HG03457 (cell line): ENCODE results near the gene SLC38A7.
"Not testable (repeated sequence)": the region's sequence is repeated elsewhere in the genome, so short reads cannot be mapped to it uniquely, and the experiment has no call there.

Experiments used
- ATAC-seq: cut with Tn5 transposase; IDR thresholded peaks from one replicate; pipeline ENCODE4 v1.9.1; 2021; ENCODE audit warnings: moderate number of reproducible peaks; ENCODE audit not compliant: unreplicated experiment

The SLC38A7 gene, protein sequence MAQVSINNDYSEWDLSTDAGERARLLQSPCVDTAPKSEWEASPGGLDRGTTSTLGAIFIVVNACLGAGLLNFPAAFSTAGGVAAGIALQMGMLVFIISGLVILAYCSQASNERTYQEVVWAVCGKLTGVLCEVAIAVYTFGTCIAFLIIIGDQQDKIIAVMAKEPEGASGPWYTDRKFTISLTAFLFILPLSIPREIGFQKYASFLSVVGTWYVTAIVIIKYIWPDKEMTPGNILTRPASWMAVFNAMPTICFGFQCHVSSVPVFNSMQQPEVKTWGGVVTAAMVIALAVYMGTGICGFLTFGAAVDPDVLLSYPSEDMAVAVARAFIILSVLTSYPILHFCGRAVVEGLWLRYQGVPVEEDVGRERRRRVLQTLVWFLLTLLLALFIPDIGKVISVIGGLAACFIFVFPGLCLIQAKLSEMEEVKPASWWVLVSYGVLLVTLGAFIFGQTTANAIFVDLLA

DNA sequence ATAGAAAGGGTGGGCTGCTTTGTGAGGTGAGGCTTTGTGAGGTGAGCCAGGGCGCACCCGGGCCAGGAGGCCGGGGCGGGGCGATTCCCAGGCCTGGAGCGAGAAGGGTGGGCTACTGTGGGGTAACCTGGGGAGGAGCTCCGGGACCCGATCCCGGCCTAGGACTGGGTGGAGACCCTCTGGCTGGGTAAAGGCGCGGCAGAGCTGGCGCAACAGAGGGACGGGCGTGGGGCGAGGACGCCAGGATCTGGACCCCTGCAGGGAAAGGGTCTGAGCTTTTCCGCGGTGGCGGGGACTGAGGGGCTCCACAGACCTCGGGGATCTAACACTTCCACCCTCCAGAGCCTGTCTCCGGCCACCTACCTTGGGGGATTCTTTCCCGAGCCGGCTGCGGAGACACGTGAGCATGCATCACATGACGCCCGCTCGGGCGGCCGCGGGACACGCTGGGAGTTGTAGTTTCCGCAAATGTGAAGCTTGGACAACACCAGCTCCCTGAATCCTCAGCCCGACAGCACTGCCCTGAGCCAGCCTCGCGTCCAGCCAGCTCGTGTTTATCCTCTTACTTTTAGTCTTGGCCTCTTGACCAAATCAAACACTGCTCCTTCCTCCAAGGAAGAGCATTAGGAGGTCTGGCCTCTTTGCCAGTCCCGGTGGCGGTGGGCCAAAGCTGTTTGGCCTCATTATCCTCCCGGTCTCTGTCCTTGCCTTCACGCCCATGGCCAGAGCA lies at the start of gene SLC38A7:
SLC38A7 (minus strand) TSS at position 417 of the 730 bp plus-strand sequence. CDS start 4,644 bp downstream, outside the sequence.
- ATAC-seq, result peak; percentile 97

DNA sequence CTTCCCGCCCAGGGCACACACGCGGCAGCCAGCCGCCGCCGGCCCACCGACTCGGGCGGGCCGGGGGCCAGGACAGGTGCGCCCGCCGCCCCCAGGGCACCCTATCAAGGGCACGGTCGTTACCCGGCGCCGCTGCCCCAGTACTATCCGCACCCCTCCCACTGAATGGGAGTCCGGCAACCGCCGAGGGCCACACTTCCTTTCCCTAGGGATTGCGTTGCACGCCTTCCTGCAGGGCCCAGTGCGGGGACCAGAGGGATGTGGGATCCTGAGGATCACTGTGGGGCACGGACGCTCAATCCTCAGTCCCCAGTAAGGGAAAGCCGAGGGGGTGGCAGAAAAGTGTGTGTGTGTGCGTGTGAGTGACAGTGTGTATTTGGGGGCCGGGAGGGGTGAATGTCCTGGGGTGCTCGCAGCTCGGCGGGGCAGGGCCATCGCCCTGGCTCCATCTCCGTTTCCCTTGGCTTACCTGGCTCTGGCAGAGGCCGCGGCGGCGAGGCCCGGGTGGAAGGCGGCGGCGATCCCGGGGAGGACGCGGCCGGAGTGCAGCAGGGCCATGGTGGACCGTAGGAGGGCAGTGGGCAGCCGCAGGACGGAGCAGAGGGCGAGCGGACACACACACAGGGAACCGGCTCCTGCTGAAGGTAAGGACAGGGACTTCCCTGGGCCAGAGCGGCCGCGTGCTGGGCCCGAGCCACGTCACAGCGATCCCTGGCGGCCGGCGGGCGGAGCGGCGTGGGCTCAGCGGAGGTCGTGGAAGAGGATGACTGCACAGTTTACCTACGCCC lies 49.3 kb upstream of the SLC38A7 start, which contains the start of gene GOT2:
GOT2 (minus strand) TSS at position 646 of the 788 bp plus-strand sequence; CDS start at position 558, 88 bp downstream.
- peak; percentile 95 for ATAC-seq

DNA sequence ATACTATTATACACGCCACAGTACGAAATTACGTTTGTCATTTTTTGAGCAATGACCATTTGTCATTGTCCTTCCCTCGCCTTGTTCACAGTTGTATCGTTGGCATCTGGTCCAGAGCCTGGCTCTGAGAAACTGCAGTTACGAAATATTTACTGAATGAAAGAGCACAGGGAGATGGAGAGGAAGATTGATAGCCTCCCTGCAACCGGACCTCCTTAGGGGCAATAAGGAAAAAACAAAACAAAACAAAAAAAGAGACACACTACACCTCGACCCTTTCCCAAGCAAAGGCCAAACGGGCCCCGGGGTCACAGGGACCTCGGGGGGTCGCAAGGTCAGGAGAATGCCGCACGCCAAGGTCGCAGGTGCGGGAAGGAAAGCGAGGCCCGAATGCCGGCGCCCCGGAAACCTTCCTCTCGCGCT lies 48.7 kb upstream of the SLC38A7 start:
- no peak for ATAC-seq

DNA sequence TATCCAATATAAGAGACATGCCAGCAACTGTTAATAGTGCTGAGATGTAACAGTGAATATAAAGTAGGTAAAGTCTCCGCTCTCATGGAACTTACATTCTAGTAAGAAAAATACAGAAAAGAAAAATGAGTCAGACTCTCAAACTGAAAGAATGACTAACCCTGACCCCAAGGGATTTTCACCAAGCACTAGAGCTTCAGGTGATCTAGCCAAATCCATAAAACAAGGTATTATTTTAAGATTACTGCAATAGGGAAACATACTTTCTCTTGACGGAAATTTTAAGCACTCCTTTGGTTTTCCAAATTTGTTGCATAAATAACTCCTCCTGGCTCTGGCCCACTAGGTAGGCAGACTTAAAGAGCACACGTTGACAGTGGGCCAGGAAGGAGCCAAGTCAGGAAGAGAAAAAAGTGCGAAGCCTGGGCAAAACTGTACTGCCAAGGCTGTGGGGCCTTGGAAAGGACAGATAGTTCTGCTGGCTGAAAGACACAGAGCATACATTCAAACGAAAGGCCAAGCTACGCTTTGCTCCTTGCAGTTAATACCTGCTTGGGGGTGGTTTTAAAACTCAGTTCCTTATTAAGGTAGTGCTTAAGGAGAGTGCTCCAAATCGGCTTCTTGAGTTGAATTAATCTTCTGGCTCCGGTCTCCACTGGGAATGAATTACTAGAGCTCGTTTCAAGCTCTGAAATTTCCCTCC lies 48.1 kb upstream of the SLC38A7 start:
- peak; percentile 39 for ATAC-seq

GRCh38 chr16:58730724-58731370 lies 46.3 kb upstream of the SLC38A7 start:
- ATAC-seq, result no peak

DNA sequence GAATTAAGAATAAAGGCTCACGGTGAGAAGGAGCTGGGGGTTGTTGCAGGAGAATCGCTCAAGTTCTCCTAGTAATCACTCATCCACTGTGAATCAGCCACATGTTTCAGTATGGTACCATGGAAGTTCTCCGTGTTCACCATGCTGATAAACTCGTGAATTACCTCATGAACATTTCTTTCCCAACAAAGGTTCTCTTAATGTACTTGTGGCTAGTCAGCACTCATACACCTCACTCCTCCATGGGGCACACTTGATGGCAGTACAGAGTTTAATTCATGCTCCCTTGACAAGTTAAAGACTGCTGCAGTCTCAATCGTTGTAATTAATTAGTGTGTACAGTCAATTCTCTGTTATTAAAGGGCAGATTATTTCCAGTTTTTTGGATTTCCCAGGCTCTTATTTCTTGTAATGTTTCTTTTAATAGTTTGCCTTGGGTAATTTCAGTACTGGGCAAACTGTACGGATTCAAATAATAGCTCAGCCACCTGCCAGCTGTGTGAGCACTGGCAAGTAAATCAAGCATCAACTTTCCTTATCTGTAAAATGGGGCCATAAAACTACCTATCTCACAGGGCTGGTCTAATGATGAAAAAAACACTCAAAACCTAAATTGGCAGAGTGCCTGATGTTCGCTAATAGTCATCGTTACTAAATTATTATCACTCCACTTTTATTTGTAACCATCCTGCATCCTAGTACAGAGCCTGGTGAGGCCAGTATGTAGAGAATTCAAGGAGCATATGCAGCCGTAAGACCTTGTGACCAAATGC lies 43.4 kb upstream of the SLC38A7 start:
- no peak for ATAC-seq

GRCh38 chr16:58727028-58727781 lies 42.6 kb upstream of the SLC38A7 start:
- no peak for ATAC-seq

DNA sequence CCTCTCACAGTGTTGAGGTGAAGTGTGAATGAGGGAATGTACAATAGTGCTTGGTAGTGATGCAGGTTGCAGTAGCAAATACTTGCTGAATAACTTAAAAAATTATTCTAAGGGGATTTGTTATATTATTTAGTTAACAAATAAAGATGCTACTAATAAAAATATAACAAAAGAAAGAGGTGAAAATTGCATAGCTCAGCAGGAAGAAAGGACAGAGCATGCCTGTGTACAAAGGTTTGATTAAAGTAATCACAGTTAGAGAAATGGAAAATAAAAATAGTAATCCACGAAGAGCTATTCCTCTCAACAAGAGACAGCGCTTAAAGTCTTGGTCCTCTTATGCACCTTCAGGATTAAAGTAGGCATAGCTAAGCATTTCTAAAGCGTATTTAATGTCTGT lies 38.5 kb upstream of the SLC38A7 start:
- no peak for ATAC-seq

DNA sequence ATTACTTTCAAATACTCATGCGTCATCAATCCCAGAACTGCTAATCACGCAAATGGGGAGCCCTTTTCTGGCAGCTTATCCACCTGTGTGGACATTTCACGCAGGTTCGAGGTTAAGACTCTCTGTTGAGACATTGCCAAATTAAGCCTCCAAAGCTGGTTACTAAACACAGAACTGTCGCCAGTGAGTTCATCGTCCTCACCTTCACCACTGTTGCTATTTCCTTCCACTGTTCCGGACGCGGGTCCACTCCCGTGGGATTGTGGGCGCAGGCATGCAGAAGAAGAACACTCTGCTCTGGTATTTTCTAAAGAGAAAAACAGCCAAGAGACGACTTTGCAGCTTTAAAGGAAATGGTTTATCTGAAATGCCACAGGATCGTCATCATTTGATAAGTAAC lies 33.4 kb upstream of the SLC38A7 start:
- ATAC-seq, result no peak

DNA sequence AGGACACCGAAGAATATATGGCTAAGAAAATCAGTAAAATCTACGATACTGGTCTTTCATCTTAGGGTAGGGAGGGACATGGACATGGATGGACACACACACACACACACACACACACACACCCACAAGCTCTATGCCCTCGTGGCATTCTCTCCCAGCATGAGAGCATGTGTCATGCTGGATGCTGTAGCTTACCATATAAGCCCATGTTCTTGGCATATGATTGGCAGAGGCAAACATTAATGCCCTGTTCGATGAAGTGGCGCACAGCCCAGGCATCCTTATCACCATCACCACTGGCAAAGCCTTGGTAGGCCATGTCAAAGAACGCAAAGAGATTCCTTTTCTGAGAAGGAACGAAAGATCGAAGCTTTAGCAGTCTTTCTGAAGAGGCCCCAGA lies 31.9 kb upstream of the SLC38A7 start:
- ATAC-seq, result no peak

DNA sequence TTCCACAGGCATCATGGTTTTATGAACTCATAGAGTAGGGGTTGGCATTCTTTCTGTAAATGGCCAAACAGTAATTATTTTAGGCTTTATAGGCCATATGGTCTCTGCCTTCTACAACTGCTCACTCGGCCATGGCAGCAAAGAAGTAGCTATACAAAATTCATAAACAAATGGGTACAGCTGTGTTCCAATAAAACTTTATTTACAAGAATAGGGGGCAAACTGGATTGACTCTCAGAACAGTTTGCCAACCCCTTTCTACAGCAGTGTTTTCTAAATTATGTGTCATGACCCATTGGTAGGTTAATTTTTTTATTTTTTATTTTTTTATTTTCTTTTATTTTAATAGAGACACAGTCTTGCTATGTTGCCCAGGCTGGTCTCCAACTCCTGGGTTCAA lies 29.2 kb upstream of the SLC38A7 start:
- ATAC-seq, result no peak

GRCh38 chr16:58709333-58709732 lies 24.8 kb upstream of the SLC38A7 start:
- ATAC-seq, result no peak

DNA sequence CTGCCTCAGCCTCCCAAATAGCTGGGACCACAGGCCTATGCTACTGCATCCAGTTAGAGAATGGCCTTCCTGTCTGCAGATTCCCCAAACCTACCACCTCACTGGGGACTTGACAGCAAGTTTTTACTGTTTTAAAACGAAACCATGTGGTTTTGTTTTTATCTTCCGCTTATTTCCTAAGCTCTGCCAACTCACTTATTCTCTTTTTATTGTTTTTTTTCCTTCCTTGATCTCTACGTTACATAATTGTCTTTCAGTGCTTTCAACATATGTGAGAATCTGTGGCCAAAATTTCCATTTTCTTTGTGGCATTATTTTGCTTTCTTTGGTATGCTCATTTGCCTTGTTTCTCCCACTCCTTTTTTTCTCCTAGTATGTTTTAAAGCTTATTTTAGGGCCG lies 14.6 kb upstream of the SLC38A7 start:
- ATAC-seq, result no peak

DNA sequence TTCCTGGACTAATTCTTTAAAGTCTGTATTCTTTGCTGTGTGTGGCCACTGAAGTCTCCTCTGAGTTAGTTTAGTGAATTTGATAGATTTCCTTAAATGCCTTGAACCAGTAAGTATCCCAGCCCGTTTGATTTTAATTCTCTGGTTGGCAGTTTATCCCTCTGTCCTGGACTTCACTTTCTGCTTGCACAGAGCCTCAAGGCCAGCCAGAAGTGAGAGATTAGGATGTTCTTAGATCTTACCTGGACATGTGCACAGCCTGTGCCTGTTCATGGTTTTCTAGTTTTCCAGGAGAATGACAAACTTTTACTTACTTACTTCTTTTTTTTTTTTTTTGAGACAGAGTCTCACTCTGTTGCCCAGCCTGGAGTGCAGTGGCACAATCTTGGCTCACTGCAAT lies 10.8 kb upstream of the SLC38A7 start:
- no peak for ATAC-seq

DNA sequence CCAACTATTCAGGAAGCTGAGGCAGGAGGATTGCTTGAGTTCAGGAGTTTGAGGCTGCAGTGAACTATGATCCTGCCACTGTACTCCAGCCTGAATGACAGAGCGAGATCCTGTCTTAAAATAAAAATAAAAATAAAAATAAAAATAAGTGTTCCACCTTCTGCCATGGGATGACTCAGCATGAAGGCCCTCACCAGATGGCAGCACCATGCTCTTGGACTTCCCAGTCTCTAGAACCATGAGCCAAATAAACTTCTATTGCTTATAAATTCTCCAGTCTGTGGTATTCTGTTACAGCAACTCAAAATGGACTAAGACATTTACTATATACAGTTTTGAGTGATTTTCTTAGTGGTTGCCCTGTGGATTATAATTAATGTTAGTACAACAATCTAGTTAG lies 7.9 kb upstream of the SLC38A7 start:
- ATAC-seq, result no peak

DNA sequence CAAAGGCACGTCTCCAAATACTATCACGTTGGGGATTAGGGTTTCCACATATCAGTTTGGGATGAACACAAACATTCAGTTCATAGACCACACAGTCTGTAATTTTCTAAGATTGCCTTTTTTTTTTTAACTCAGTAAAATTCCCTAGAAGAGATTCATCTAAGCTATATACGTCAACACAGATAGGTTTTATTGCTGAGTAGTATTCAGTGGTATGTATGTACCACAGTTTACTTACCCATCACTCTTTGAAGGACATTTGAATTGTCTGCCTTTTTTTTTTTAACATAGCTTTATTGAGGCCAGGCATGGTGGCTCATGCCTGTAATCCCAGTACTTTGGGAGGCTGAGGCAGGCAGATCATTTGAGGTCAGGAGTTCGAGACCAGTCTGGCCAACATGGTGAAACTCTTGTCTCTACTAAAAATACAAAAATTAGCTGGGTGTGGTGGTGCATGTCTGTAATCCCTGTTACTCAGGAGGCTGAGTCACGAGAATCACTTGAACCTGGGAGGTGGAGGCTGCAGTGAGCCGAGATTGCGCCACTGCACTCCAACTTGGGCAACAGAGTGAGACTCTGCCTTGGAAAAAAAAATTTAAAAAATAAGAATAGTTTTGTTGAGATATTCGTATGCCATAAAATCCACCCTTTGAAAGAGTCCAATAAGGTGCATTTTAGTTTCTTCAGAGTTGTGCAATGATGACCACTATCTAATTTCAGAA lies 2.6 kb upstream of the SLC38A7 start:
- ATAC-seq, result not testable (repeated sequence)

DNA sequence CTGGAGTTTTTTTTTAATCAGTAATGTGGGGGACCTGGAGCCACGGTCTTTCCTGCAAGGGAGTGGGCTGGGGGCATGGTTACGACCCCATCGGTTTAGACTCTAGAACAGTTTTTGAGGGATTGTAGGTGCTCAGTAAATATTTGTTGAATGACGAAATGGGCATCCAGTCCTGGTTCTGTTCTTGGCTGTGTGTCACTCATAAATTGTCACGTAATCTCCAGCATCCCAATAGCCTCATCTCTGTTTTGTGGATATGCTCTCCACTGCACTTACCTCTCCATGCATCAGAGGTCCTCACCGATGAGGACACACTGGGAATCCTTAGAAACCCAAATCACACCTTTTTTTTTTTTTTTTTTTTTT lies 497 bp upstream of the SLC38A7 start:
- no peak for ATAC-seq

- ATAC-seq, result no peak
These were observed 593 bp downstream of the SLC38A7 start for GRCh38 chr16:58684001-58684353.
